ENCODE results near the gene NCAPG2. TPM values are rescaled to one million over a fixed set of nuclear protein-coding genes. Genes with fewer than 3 reads are reported as not detected.

NCAPG2 gene
- total and polyA plus RNA-seq, 10 of the 15 experiments (the other 5 are each of a cell fraction or from before 2014, with no cell fraction given): 11.2 to 78.2 (median 49.2) TPM

DNA sequence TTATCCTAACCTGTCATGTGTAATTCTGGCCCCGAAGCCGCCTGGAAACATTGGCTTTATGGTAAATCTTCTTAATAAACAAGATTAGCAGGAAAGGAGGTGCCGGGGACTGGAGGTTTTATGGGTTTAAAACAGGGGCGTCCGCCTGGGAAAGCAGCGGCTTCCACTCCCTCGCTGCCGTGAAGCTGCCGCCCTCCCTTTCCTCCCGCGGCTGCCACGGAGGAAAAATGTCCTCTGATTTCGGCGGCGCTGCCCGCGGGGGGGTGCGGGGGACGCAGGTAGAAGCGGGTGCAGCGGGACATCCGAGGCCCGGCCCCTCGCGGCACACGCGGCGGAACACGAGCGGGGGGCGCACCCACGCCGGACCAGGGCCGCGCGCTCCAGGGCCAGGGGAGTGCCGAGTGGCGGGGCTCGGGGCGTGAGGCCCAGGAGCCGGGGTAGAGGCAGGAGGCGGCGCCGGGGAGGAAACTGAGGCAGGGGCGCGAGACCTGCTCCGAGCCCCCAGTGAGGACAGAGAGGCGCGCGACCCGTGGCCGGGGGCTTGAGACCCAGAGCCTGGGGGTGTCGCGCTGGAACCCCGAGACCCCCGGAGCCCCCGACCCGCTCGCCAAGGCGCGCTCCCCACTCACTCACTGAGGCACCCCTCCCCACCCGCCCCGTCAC, 118.0 kb downstream of the NCAPG2 start:
- no peaks in the 10 kb centered on the region for H3K4me1 ChIP-seq (ENCODE audit: control insufficient read depth, insufficient read depth, low read length)
- intact Hi-C loops (cut with micrococcal nuclease; ENCODE audit: unreplicated experiment) (no loop called here), in situ Hi-C loops (cut with MboI) (no loop called here)
- ChIA-PET SMC1A (ENCODE audit: uncharacterized antibody, unreplicated experiment) (no interaction called here), POLR2A (no interaction called here), CTCF (no interaction called here), RAD21 (ENCODE audit: unreplicated experiment) (no interaction called here)
- no peak overlapping the region for H3K9ac ChIP-seq (ENCODE audit: control insufficient read depth, insufficient read depth, low read length)
- H4K20me1 ChIP-seq (ENCODE audit: control insufficient read depth, insufficient read depth): no peaks in the 10 kb centered on the region
- H3K9me3 ChIP-seq (replicated peaks; ENCODE audit: control insufficient read depth, insufficient read depth, low read length): no peaks in the 10 kb centered on the region
- 56% methylated on average over 41 of the region's 63 CpGs for WGBS (ENCODE audit: insufficient coverage, insufficient replicate concordance, low lambda C conversion rate, missing lambda C conversion rate)
- no peak overlapping the region for H3K4me3 ChIP-seq
- TF ChIP-seq ATF7 (IDR thresholded peaks at IDR 0.05; ENCODE audit: low read depth) (no peak), PAX8 (IDR thresholded peaks at IDR 0.05) (no peak), TCF7 (IDR thresholded peaks at IDR 0.05; ENCODE audit: borderline replicate concordance) (no peak), POU2F2 (IDR thresholded peaks at IDR 0.05; ENCODE audit: borderline replicate concordance, low read depth, low read length) (no peak), RUNX3 (IDR thresholded peaks at IDR 0.05; ENCODE audit: low read length) (no peak)
- TF ChIP-seq, protein P1, sequence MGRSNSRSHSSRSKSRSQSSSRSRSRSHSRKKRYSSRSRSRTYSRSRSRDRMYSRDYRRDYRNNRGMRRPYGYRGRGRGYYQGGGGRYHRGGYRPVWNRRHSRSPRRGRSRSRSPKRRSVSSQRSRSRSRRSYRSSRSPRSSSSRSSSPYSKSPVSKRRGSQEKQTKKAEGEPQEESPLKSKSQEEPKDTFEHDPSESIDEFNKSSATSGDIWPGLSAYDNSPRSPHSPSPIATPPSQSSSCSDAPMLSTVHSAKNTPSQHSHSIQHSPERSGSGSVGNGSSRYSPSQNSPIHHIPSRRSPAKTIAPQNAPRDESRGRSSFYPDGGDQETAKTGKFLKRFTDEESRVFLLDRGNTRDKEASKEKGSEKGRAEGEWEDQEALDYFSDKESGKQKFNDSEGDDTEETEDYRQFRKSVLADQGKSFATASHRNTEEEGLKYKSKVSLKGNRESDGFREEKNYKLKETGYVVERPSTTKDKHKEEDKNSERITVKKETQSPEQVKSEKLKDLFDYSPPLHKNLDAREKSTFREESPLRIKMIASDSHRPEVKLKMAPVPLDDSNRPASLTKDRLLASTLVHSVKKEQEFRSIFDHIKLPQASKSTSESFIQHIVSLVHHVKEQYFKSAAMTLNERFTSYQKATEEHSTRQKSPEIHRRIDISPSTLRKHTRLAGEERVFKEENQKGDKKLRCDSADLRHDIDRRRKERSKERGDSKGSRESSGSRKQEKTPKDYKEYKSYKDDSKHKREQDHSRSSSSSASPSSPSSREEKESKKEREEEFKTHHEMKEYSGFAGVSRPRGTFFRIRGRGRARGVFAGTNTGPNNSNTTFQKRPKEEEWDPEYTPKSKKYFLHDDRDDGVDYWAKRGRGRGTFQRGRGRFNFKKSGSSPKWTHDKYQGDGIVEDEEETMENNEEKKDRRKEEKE (IDR thresholded peaks at IDR 0.05): no peak
- no TSS peak for BruUV-seq (replicated peaks)
- no peak overlapping the region for H3K4me2 ChIP-seq (ENCODE audit: control insufficient read depth, insufficient read depth)
- H3K79me2 ChIP-seq (ENCODE audit: control insufficient read depth, insufficient read depth, low read length): no peaks in the 10 kb centered on the region
- no peak for DNase-seq (ENCODE audit: low read depth, low spot score)
- H3K36me3 ChIP-seq (ENCODE audit: control insufficient read depth in 2 of 2, insufficient read depth in 2 of 2, low read length in 1 of 2): no peaks in the 10 kb centered on the region
- FAIRE-seq: no peak
- H3K27me3 ChIP-seq (replicated peaks in 1 of 2; ENCODE audit: control insufficient read depth in 2 of 2, insufficient read depth in 2 of 2, low read length in 1 of 2): no peaks in the 10 kb centered on the region
- H2AFZ ChIP-seq (ENCODE audit: control insufficient read depth, low read depth, low read length): no peak overlapping the region
- ATAC-seq: no peak
- no peak overlapping the region for H3K27ac ChIP-seq (ENCODE audit: control insufficient read depth, insufficient read depth)
